Panc1 (cell line): ENCODE measurements around the gene KCNE2. TPM values are rescaled to one million over a fixed set of nuclear protein-coding genes. Genes with fewer than 3 reads are reported as not detected.

Experiments used
- ATAC-seq: fragments of 200-7000 bp; cut with Tn5 transposase; 2 replicates; pipeline ENCODE4 v1.9.1; 2020; ENCODE audit warnings: mild to moderate bottlenecking, moderate library complexity
- BruUV-seq: library from RNA; stranded (reverse); fragments of 400-500 nt; replicated peaks from 2 replicates; lab custom pipeline; 2021; lab: Mats Ljungman, UMichigan
- CTCF ChIA-PET: fragments of 300-600 bp; sonication (Branson Sonifier 250); formaldehyde crosslinking; loops from one replicate; lab custom pipeline; 2022; ENCODE audit warnings: antibody characterized with exemption; lab: Charles Lee
- POLR2A ChIA-PET: fragments of 300-600 bp; sonication (Branson Sonifier 250); formaldehyde crosslinking; loops from one replicate; lab custom pipeline; 2022; ENCODE audit warnings: antibody characterized with exemption; lab: Charles Lee
- DNase-seq: peaks from one replicate; pipeline ENCODE4 v3.0.0-alpha.2; 2010; ENCODE audit warnings: low read depth, low spot score
- H3K27ac ChIP-seq: 2 replicates; pipeline ENCODE4 v1.5.1; 2011; ENCODE audit warnings: mild to moderate bottlenecking, low read length, inconsistent platforms
- H3K27me3 ChIP-seq: fragments of 200-500 bp; sonication (Bioruptor generic); 2 replicates; pipeline ENCODE4 v1.6.0; 2014; ENCODE audit warnings: low read length, inconsistent platforms; ENCODE audit not compliant: control insufficient read depth, insufficient read depth
- H3K36me3 ChIP-seq: fragments of 200-500 bp; sonication (Bioruptor generic); 2 replicates; pipeline ENCODE4 v1.5.1; 2014; ENCODE audit warnings: inconsistent platforms, mild to moderate bottlenecking, low read length, moderate library complexity; ENCODE audit not compliant: control insufficient read depth, insufficient read depth
- H3K4me1 ChIP-seq: 2 replicates; pipeline ENCODE4 v1.5.1; 2011; ENCODE audit warnings: inconsistent platforms, mild to moderate bottlenecking, low read length, moderate library complexity; ENCODE audit not compliant: control insufficient read depth, insufficient read depth
- H3K4me3 ChIP-seq, 2 experiments: 2 replicates each; pipeline ENCODE4 v1.5.1; 2011 to 2012; ENCODE audit warnings: low read depth in 2 of 2, low read length in 2 of 2, mild to moderate bottlenecking in 2 of 2, inconsistent platforms in 1 of 2, moderate library complexity in 1 of 2
- H3K9me3 ChIP-seq: fragments of 200-500 bp; sonication (Bioruptor generic); 2 replicates; pipeline ENCODE4 v1.5.1; 2014; ENCODE audit warnings: low read depth, mild to moderate bottlenecking, inconsistent platforms, low read length, moderate library complexity; ENCODE audit not compliant: control insufficient read depth, insufficient read depth
- POLR2AphosphoS5 ChIP-seq: IDR thresholded peaks from 2 replicates; pipeline ENCODE4 v1.6.1; 2012; ENCODE audit warnings: mild to moderate bottlenecking, low read depth, low read length, moderate library complexity
- SIN3A ChIP-seq: IDR thresholded peaks from 2 replicates; pipeline ENCODE4 v1.6.1; 2012; ENCODE audit warnings: low read depth, mild to moderate bottlenecking, low read length, moderate library complexity, borderline replicate concordance; ENCODE audit not compliant: insufficient read depth
- TCF7L2 ChIP-seq: IDR thresholded peaks from 2 replicates; pipeline ENCODE4 v1.6.1; 2011; ENCODE audit warnings: mild to moderate bottlenecking, low read depth, low read length, inconsistent platforms
- in situ Hi-C: cut with HindIII; loops from 2 replicates; pipeline ENCODE4 v1.10.0; 2016; ENCODE audit warnings: low sequenced_read_pairs, low pct_unique_long_range_greater_than_20kb
- intact Hi-C: fragments of 100-400 bp; cut with micrococcal nuclease; formaldehyde crosslinking; loops from one replicate; pipeline ENCODE4 v1.10.0; 2022; ENCODE audit not compliant: unreplicated experiment
- total RNA-seq: library from RNA; stranded (reverse); gene quantifications from one replicate; pipeline ENCODE4 v1.2.1, GENCODE V29; 2021; ENCODE audit not compliant: unreplicated experiment
- TF ChIP-seq, protein P1 (sequence below): fragments of 450-650 bp; IDR thresholded peaks from 2 replicates; pipeline ENCODE4 v1.5.1; 2017; ENCODE audit warnings: mild to moderate bottlenecking
- TF ChIP-seq, protein P2 (sequence below), 2 experiments: IDR thresholded peaks; 2 replicates each; pipeline ENCODE4 v1.6.1; 2011 to 2012; ENCODE audit warnings: low read depth in 2 of 2, control low read depth in 1 of 2, low read length in 1 of 2, mild to moderate bottlenecking in 1 of 2, moderate library complexity in 1 of 2; ENCODE audit not compliant: insufficient read depth in 1 of 2

The KCNE2 gene
- total RNA-seq, 1 experiment from 2014 or later: not detected

DNA sequence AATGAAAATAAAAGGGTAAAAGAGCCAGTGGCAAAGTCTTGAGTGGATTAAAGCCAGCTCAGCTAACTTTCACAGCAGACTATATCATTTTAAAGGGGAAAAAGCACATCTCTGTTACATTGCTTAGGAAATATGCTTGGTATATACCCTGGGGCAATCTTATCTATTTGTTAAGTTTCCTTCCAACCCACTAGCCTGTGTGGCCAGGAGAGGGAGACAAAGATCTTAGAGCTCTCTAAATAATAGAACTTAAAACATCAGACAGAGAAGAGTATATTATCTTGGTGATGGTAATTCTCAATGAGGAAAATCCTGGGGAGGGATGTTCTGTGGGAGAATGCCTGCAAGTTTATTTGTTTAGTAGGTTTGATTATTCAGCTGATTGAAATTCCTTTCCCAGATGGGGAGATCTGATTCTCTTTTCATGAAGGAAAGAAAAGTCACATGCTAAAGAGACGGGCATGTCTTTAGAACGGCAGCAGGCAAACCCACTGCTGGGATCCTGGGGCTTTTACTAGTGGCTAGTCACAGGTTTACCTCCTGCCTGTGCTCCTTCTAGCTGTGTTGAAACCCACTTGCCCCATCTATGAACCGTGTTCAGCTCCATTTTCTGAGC lies 3.6 kb downstream of the KCNE2 start:
- DNase-seq (peak; percentile 35), ATAC-seq (peak; percentile 90)
- CTCF ChIA-PET: interaction anchor here (0.5 to 0.6 kb wide), 2 partner anchors 723 to 1043 kb away, joined by 3 to 4 read pairs; partner anchors contain the start of gene IFNAR1
- no peaks in the 10 kb centered on the region for H3K36me3 ChIP-seq
- H3K27ac ChIP-seq: no peak overlapping the region
- BruUV-seq: no TSS peak
- in situ Hi-C loops: no loop called here
- H3K27me3 ChIP-seq: no peaks in the 10 kb centered on the region
- no peak overlapping the region for H3K4me3 ChIP-seq
- intact Hi-C loops: no loop called here
- POLR2A ChIA-PET: no interaction called here
- TF ChIP-seq TCF7L2: no peak
- TF ChIP-seq, protein P1, sequence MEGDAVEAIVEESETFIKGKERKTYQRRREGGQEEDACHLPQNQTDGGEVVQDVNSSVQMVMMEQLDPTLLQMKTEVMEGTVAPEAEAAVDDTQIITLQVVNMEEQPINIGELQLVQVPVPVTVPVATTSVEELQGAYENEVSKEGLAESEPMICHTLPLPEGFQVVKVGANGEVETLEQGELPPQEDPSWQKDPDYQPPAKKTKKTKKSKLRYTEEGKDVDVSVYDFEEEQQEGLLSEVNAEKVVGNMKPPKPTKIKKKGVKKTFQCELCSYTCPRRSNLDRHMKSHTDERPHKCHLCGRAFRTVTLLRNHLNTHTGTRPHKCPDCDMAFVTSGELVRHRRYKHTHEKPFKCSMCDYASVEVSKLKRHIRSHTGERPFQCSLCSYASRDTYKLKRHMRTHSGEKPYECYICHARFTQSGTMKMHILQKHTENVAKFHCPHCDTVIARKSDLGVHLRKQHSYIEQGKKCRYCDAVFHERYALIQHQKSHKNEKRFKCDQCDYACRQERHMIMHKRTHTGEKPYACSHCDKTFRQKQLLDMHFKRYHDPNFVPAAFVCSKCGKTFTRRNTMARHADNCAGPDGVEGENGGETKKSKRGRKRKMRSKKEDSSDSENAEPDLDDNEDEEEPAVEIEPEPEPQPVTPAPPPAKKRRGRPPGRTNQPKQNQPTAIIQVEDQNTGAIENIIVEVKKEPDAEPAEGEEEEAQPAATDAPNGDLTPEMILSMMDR: peak; percentile 73; the same call in 1 of the 2 replicates
- TF ChIP-seq, protein P2, sequence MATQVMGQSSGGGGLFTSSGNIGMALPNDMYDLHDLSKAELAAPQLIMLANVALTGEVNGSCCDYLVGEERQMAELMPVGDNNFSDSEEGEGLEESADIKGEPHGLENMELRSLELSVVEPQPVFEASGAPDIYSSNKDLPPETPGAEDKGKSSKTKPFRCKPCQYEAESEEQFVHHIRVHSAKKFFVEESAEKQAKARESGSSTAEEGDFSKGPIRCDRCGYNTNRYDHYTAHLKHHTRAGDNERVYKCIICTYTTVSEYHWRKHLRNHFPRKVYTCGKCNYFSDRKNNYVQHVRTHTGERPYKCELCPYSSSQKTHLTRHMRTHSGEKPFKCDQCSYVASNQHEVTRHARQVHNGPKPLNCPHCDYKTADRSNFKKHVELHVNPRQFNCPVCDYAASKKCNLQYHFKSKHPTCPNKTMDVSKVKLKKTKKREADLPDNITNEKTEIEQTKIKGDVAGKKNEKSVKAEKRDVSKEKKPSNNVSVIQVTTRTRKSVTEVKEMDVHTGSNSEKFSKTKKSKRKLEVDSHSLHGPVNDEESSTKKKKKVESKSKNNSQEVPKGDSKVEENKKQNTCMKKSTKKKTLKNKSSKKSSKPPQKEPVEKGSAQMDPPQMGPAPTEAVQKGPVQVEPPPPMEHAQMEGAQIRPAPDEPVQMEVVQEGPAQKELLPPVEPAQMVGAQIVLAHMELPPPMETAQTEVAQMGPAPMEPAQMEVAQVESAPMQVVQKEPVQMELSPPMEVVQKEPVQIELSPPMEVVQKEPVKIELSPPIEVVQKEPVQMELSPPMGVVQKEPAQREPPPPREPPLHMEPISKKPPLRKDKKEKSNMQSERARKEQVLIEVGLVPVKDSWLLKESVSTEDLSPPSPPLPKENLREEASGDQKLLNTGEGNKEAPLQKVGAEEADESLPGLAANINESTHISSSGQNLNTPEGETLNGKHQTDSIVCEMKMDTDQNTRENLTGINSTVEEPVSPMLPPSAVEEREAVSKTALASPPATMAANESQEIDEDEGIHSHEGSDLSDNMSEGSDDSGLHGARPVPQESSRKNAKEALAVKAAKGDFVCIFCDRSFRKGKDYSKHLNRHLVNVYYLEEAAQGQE (IDR thresholded peaks at IDR 0.05; ENCODE audit: insufficient read depth in 1 of 2, low read depth in 2 of 2, low read length in 1 of 2): no peak
- TF ChIP-seq SIN3A: no peak
- H3K4me1 ChIP-seq: no peaks in the 10 kb centered on the region
- no peaks in the 10 kb centered on the region for H3K9me3 ChIP-seq

DNA sequence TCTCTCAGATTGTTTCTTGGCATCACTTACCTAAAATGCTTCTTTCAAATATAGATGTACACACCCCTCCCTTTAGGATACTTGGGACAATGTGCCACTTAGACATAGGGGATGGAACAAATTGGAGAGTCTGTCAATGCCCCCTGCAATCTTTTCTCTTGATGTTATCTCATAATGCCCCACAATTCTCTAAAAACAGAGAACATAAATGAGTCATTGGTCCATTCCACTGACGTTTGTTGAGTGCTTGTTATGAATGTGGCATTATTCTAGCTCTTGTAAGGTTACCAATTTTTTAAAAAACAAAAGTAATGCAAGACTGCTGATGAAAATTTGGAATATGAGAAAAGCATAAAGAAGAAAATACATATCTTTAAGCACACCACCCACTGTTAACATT lies 5.9 kb downstream of the KCNE2 start:
- ATAC-seq (no peak), DNase-seq (no peak)
- no peaks in the 10 kb centered on the region for H3K4me1 ChIP-seq
- H3K27me3 ChIP-seq: no peaks in the 10 kb centered on the region
- no peak overlapping the region for H3K4me3 ChIP-seq
- H3K36me3 ChIP-seq: no peaks in the 10 kb centered on the region
- no peak overlapping the region for H3K27ac ChIP-seq
- CTCF ChIA-PET: no interaction called here
- BruUV-seq: no TSS peak
- in situ Hi-C loops (no loop called here), intact Hi-C loops (no loop called here)
- POLR2A ChIA-PET: no interaction called here
- no peaks in the 10 kb centered on the region for H3K9me3 ChIP-seq
- TF ChIP-seq, protein P1: no peak
- TF ChIP-seq SIN3A: no peak
- TF ChIP-seq, protein P2 (IDR thresholded peaks at IDR 0.05; ENCODE audit: insufficient read depth in 1 of 2, low read depth in 2 of 2, low read length in 1 of 2): no peak
- no peak for TF ChIP-seq POLR2AphosphoS5
- no peak for TF ChIP-seq TCF7L2
